ENCODE results near the gene LRRC49. TPM values are rescaled to one million over a fixed set of nuclear protein-coding genes. Genes with fewer than 3 reads are reported as not detected.

LRRC49 gene
- total and polyA plus RNA-seq, 3 experiments from 2014 or later: 0.46 to 0.62 TPM; not detected in 1

Other genes starting within 250 kb of the LRRC49 start
- gene UACA, start 129.3 kb upstream of the LRRC49 start, total RNA-seq: under 1 TPM; 0.53 to 0.81 TPM
- gene UACA, start 129.3 kb upstream of the LRRC49 start, polyA plus RNA-seq: not detected
- gene LARP6, start 38.7 kb upstream of the LRRC49 start, total RNA-seq: under 1 TPM in 1 of 2 experiments, not detected in 1; 0.51 TPM
- 0.05 TPM for gene LARP6, start 38.7 kb upstream of the LRRC49 start, polyA plus RNA-seq
- under 1 TPM; 0.18 to 0.20 TPM for gene THAP10, start 393 bp upstream of the LRRC49 start, total RNA-seq
- gene THAP10, start 393 bp upstream of the LRRC49 start, polyA plus RNA-seq: not detected
- gene THSD4, start 222.6 kb downstream of the LRRC49 start, total RNA-seq: not detected
- gene THSD4, start 222.6 kb downstream of the LRRC49 start, polyA plus RNA-seq: not detected

All from CD8-positive, alpha-beta memory T cell (primary cell).